ENCODE results near the gene SLC6A6.

The SLC6A6 gene

GRCh38 chr3:14402304-14402811, at the start of gene SLC6A6:
Gene SLC6A6 (plus strand): TSS chr3:14402606. CDS start chr3:14443635, 41,029 bp downstream.
- Histone ChIP-seq H3K9me3 (ENCODE audit: control insufficient read depth in 1 of 2, low read length in 2 of 2) (no peaks in the 10 kb centered on the region), H3K9ac (ENCODE audit: low read depth in 1 of 2, low read length in 2 of 2) (peak within 1 kb of the TSS; percentile 82 to 98), H3K4me3 (ENCODE audit: low read depth in 1 of 2, low read length in 2 of 2) (peak within 1 kb of the TSS; percentile 100), H3K27me3 (ENCODE audit: control insufficient read depth in 1 of 2, insufficient read depth in 2 of 2, low read length in 2 of 2) (no peaks in the 10 kb centered on the region), H3K4me1 (ENCODE audit: control insufficient read depth in 1 of 2, insufficient read depth in 2 of 2, low read length in 2 of 2) (peaks cover 38 to 45% of the 10 kb centered on the region in 2 donors), H3K36me3 (ENCODE audit: control insufficient read depth in 1 of 2, insufficient read depth in 2 of 2, low read length in 2 of 2) (no peaks in the 10 kb centered on the region), H3K27ac (ENCODE audit: low read depth, low read length) (peak within 1 kb of the TSS; percentile 87)

GRCh38 chr3:14353502-14353901, 48.9 kb upstream of the SLC6A6 start:
- Histone ChIP-seq H3K27me3 (ENCODE audit: control insufficient read depth in 1 of 2, insufficient read depth in 2 of 2, low read length in 2 of 2) (no peaks in the 10 kb centered on the region), H3K4me3 (ENCODE audit: low read depth in 1 of 2, low read length in 2 of 2) (no peak overlapping the region), H3K27ac (ENCODE audit: low read depth, low read length) (no peak overlapping the region), H3K36me3 (ENCODE audit: control insufficient read depth in 1 of 2, insufficient read depth in 2 of 2, low read length in 2 of 2) (no peaks in the 10 kb centered on the region), H3K9me3 (ENCODE audit: control insufficient read depth in 1 of 2, low read length in 2 of 2) (no peaks in the 10 kb centered on the region), H3K9ac (ENCODE audit: low read depth in 1 of 2, low read length in 2 of 2) (no peak overlapping the region), H3K4me1 (ENCODE audit: control insufficient read depth in 1 of 2, insufficient read depth in 2 of 2, low read length in 2 of 2) (peaks cover 6 to 7% of the 10 kb centered on the region in 2 donors)

GRCh38 chr3:14357463-14357862, 44.9 kb upstream of the SLC6A6 start:
- no peak overlapping the region for H3K9ac ChIP-seq (ENCODE audit: low read depth in 1 of 2, low read length in 2 of 2)
- no peak overlapping the region for H3K27ac ChIP-seq (ENCODE audit: low read depth, low read length)

GRCh38 chr3:14358426-14359211, 43.8 kb upstream of the SLC6A6 start:
- Histone ChIP-seq H3K9ac (ENCODE audit: low read depth in 1 of 2, low read length in 2 of 2) (peak overlapping the region in 1 of 2 donors; percentile 26), H3K36me3 (ENCODE audit: control insufficient read depth in 1 of 2, insufficient read depth in 2 of 2, low read length in 2 of 2) (no peaks in the 10 kb centered on the region), H3K27me3 (ENCODE audit: control insufficient read depth in 1 of 2, insufficient read depth in 2 of 2, low read length in 2 of 2) (no peaks in the 10 kb centered on the region), H3K4me3 (ENCODE audit: low read depth in 1 of 2, low read length in 2 of 2) (no peak overlapping the region), H3K9me3 (ENCODE audit: control insufficient read depth in 1 of 2, low read length in 2 of 2) (no peaks in the 10 kb centered on the region), H3K4me1 (ENCODE audit: control insufficient read depth in 1 of 2, insufficient read depth in 2 of 2, low read length in 2 of 2) (peaks cover 15 to 25% of the 10 kb centered on the region in 2 donors), H3K27ac (ENCODE audit: low read depth, low read length) (no peak overlapping the region)

More at GRCh38 chr3:14357463-14357862, 44.9 kb upstream of the SLC6A6 start:
- Histone ChIP-seq H3K36me3 (ENCODE audit: control insufficient read depth in 1 of 2, insufficient read depth in 2 of 2, low read length in 2 of 2) (no peaks in the 10 kb centered on the region), H3K4me1 (ENCODE audit: control insufficient read depth in 1 of 2, insufficient read depth in 2 of 2, low read length in 2 of 2) (peaks cover 13 to 22% of the 10 kb centered on the region in 2 donors), H3K4me3 (ENCODE audit: low read depth in 1 of 2, low read length in 2 of 2) (no peak overlapping the region), H3K9me3 (ENCODE audit: control insufficient read depth in 1 of 2, low read length in 2 of 2) (no peaks in the 10 kb centered on the region), H3K27me3 (ENCODE audit: control insufficient read depth in 1 of 2, insufficient read depth in 2 of 2, low read length in 2 of 2) (no peaks in the 10 kb centered on the region)

GRCh38 chr3:14359348-14359747, 43.1 kb upstream of the SLC6A6 start:
- Histone ChIP-seq H3K9me3 (ENCODE audit: control insufficient read depth in 1 of 2, low read length in 2 of 2) (no peaks in the 10 kb centered on the region), H3K4me1 (ENCODE audit: control insufficient read depth in 1 of 2, insufficient read depth in 2 of 2, low read length in 2 of 2) (peaks cover 22 to 33% of the 10 kb centered on the region in 2 donors), H3K36me3 (ENCODE audit: control insufficient read depth in 1 of 2, insufficient read depth in 2 of 2, low read length in 2 of 2) (no peaks in the 10 kb centered on the region), H3K27me3 (ENCODE audit: control insufficient read depth in 1 of 2, insufficient read depth in 2 of 2, low read length in 2 of 2) (no peaks in the 10 kb centered on the region), H3K4me3 (ENCODE audit: low read depth in 1 of 2, low read length in 2 of 2) (no peak overlapping the region), H3K9ac (ENCODE audit: low read depth in 1 of 2, low read length in 2 of 2) (no peak overlapping the region), H3K27ac (ENCODE audit: low read depth, low read length) (no peak overlapping the region)

- Histone ChIP-seq H3K36me3 (ENCODE audit: control insufficient read depth in 1 of 2, insufficient read depth in 2 of 2, low read length in 2 of 2) (no peaks in the 10 kb centered on the region), H3K4me1 (ENCODE audit: control insufficient read depth in 1 of 2, insufficient read depth in 2 of 2, low read length in 2 of 2) (peaks cover 30 to 41% of the 10 kb centered on the region in 2 donors), H3K27me3 (ENCODE audit: control insufficient read depth in 1 of 2, insufficient read depth in 2 of 2, low read length in 2 of 2) (no peaks in the 10 kb centered on the region), H3K27ac (ENCODE audit: low read depth, low read length) (no peak overlapping the region), H3K4me3 (ENCODE audit: low read depth in 1 of 2, low read length in 2 of 2) (no peak overlapping the region), H3K9ac (ENCODE audit: low read depth in 1 of 2, low read length in 2 of 2) (no peak overlapping the region), H3K9me3 (ENCODE audit: control insufficient read depth in 1 of 2, low read length in 2 of 2) (no peaks in the 10 kb centered on the region)
These were observed 42.1 kb upstream of the SLC6A6 start for GRCh38 chr3:14360123-14360881.

- Histone ChIP-seq H3K9ac (ENCODE audit: low read depth in 1 of 2, low read length in 2 of 2) (no peak overlapping the region), H3K36me3 (ENCODE audit: control insufficient read depth in 1 of 2, insufficient read depth in 2 of 2, low read length in 2 of 2) (no peaks in the 10 kb centered on the region), H3K4me3 (ENCODE audit: low read depth in 1 of 2, low read length in 2 of 2) (no peak overlapping the region), H3K27ac (ENCODE audit: low read depth, low read length) (no peak overlapping the region), H3K4me1 (ENCODE audit: control insufficient read depth in 1 of 2, insufficient read depth in 2 of 2, low read length in 2 of 2) (peaks cover 39 to 50% of the 10 kb centered on the region in 2 donors), H3K27me3 (ENCODE audit: control insufficient read depth in 1 of 2, insufficient read depth in 2 of 2, low read length in 2 of 2) (no peaks in the 10 kb centered on the region), H3K9me3 (ENCODE audit: control insufficient read depth in 1 of 2, low read length in 2 of 2) (no peaks in the 10 kb centered on the region)
These were observed 41.2 kb upstream of the SLC6A6 start for GRCh38 chr3:14361068-14361677.

- no peaks in the 10 kb centered on the region for H3K36me3 ChIP-seq (ENCODE audit: control insufficient read depth in 1 of 2, insufficient read depth in 2 of 2, low read length in 2 of 2)
- no peaks in the 10 kb centered on the region for H3K27me3 ChIP-seq (ENCODE audit: control insufficient read depth in 1 of 2, insufficient read depth in 2 of 2, low read length in 2 of 2)
- no peak overlapping the region for H3K9ac ChIP-seq (ENCODE audit: low read depth in 1 of 2, low read length in 2 of 2)
- H3K4me3 ChIP-seq (ENCODE audit: low read depth in 1 of 2, low read length in 2 of 2) = no peak overlapping the region
- no peaks in the 10 kb centered on the region for H3K9me3 ChIP-seq (ENCODE audit: control insufficient read depth in 1 of 2, low read length in 2 of 2)
- peaks cover 45 to 54% of the 10 kb centered on the region in 2 donors for H3K4me1 ChIP-seq (ENCODE audit: control insufficient read depth in 1 of 2, insufficient read depth in 2 of 2, low read length in 2 of 2)
- no peak overlapping the region for H3K27ac ChIP-seq (ENCODE audit: low read depth, low read length)
These were observed 39.5 kb upstream of the SLC6A6 start for GRCh38 chr3:14362890-14363289.

- H3K27me3 ChIP-seq (ENCODE audit: control insufficient read depth in 1 of 2, insufficient read depth in 2 of 2, low read length in 2 of 2) = no peaks in the 10 kb centered on the region
- H3K36me3 ChIP-seq (ENCODE audit: control insufficient read depth in 1 of 2, insufficient read depth in 2 of 2, low read length in 2 of 2) = no peaks in the 10 kb centered on the region
- H3K9me3 ChIP-seq (ENCODE audit: control insufficient read depth in 1 of 2, low read length in 2 of 2) = no peaks in the 10 kb centered on the region
- H3K9ac ChIP-seq (ENCODE audit: low read depth in 1 of 2, low read length in 2 of 2) = peak overlapping the region in 1 of 2 donors; percentile 5
- H3K27ac ChIP-seq (ENCODE audit: low read depth, low read length) = no peak overlapping the region
- no peak overlapping the region for H3K4me3 ChIP-seq (ENCODE audit: low read depth in 1 of 2, low read length in 2 of 2)
- peaks cover 41 to 50% of the 10 kb centered on the region in 2 donors for H3K4me1 ChIP-seq (ENCODE audit: control insufficient read depth in 1 of 2, insufficient read depth in 2 of 2, low read length in 2 of 2)
These were observed 39.0 kb upstream of the SLC6A6 start for GRCh38 chr3:14363379-14363778.
